Skeletal muscle tissue (tissue), 2 donors: ENCODE measurements around the gene OSTF1. TPM values are rescaled to one million over a fixed set of nuclear protein-coding genes. Genes with fewer than 3 reads are reported as not detected.

Experiments
- small RNA-seq: library from RNA; depleted of rRNA; stranded (forward); fragments of <200 nt; gene quantifications from one replicate; pipeline ENCODE3, GENCODE V24; 2014
- total RNA-seq: library from RNA; depleted of rRNA; stranded (reverse); fragments of >200 nt; gene quantifications from one replicate; pipeline ENCODE4 v1.2.3, GENCODE V29; 2014

Gene OSTF1
- total RNA-seq, 1 donor from 2014 or later: 17.7 TPM

Small RNA genes lying within 50 kb of the gene (small RNA-seq; reads per million reads assigned to genes)
- gene RF00019: not detected

Other genes with a start within 250 kb of the OSTF1 start
- under 0.01 TPM for gene TRPM6, start 200.6 kb upstream of the OSTF1 start, total RNA-seq
- gene C9orf40, start 135.6 kb upstream of the OSTF1 start, total RNA-seq: 3.1 TPM
- gene CARNMT1, start 60.2 kb upstream of the OSTF1 start, total RNA-seq: 23.0 TPM
- 6.8 TPM for gene NMRK1, start 359 bp upstream of the OSTF1 start, total RNA-seq